Smooth muscle cell of the umbilical artery (primary cell): Measurements from ENCODE around the gene TP53BP2. TPM values are rescaled to one million over a fixed set of nuclear protein-coding genes. Genes with fewer than 3 reads are reported as not detected.

Source experiments
- total RNA-seq: library from RNA; depleted of rRNA; stranded (reverse); fragments of >200 nt; gene quantifications from 2 replicates; pipeline ENCODE4 v1.2.3, GENCODE V29; 2014

The TP53BP2 gene, protein sequence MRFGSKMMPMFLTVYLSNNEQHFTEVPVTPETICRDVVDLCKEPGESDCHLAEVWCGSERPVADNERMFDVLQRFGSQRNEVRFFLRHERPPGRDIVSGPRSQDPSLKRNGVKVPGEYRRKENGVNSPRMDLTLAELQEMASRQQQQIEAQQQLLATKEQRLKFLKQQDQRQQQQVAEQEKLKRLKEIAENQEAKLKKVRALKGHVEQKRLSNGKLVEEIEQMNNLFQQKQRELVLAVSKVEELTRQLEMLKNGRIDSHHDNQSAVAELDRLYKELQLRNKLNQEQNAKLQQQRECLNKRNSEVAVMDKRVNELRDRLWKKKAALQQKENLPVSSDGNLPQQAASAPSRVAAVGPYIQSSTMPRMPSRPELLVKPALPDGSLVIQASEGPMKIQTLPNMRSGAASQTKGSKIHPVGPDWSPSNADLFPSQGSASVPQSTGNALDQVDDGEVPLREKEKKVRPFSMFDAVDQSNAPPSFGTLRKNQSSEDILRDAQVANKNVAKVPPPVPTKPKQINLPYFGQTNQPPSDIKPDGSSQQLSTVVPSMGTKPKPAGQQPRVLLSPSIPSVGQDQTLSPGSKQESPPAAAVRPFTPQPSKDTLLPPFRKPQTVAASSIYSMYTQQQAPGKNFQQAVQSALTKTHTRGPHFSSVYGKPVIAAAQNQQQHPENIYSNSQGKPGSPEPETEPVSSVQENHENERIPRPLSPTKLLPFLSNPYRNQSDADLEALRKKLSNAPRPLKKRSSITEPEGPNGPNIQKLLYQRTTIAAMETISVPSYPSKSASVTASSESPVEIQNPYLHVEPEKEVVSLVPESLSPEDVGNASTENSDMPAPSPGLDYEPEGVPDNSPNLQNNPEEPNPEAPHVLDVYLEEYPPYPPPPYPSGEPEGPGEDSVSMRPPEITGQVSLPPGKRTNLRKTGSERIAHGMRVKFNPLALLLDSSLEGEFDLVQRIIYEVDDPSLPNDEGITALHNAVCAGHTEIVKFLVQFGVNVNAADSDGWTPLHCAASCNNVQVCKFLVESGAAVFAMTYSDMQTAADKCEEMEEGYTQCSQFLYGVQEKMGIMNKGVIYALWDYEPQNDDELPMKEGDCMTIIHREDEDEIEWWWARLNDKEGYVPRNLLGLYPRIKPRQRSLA
- total RNA-seq = 36.8 and 58.9 TPM in 2 replicates

DNA sequence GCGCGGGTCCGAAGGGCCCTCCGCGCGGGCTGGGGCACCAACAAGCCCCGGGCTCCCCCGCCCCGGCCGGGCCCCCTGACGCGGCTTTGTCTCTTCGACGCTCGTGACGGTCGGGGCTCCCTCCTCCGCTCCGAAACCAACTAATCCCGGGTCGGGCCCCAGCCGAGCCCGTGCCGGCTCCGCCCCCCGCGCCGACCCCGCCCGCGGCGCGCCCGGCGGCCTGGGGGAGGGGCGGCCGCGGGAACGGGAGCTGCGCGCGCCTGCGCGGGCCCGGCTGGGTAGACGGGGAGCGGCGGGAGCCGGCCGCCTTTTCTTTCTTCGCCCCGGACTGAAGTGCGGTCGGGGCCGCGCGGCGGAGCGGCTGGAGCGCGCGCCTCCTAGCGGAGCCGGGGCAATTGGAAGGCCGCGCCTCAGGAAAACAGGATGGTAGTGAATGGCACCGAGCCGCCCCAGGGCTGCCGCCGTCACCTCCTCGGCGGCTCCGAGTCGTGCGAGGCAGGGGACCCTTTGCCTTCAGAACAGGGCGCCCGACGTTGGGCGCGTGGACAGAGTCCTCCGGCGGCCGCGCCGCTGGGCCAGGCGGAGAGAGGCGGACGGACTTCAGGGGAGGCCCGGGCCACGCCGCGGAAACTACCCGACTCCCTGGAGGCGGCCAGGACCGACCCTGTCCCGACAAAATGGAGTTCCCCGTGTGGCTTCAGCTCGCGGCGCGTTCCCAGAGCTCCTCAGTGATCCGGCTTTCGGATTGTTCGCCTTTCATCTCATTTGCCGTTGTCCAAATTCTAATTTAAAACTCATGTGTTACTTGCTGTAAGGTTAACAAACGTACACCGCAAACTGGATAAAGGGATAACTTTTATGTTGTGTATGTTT is at the start of gene TP53BP2:
TP53BP2 (minus strand) TSS at position 138 of the 873 bp plus-strand sequence. CDS start 267 bp downstream, outside the sequence.

Other genes starting within 250 kb of the TP53BP2 start
- not detected in 2 replicates for gene CAPN8, start 180.2 kb downstream of the TP53BP2 start, total RNA-seq
- 323 and 660 TPM in 2 replicates for gene CAPN2, start 133.4 kb downstream of the TP53BP2 start, total RNA-seq